CD8-positive, alpha-beta memory T cell (primary cell): ENCODE results near the gene SLC39A11. TPM values are rescaled to one million over a fixed set of nuclear protein-coding genes. Genes with fewer than 3 reads are reported as not detected.

Experiments used
- CTCF ChIA-PET: fragments of 350-600 bp; sonication (Branson Sonifier 250); formaldehyde crosslinking; loops from one replicate; lab custom pipeline; 2021; ENCODE audit warnings: antibody characterized with exemption; lab: Charles Lee
- POLR2A ChIA-PET: fragments of 350-600 bp; sonication (Branson Sonifier 250); formaldehyde crosslinking; loops from one replicate; lab custom pipeline; 2021; ENCODE audit warnings: antibody characterized with exemption; lab: Charles Lee
- DNase-seq, 5 donors: peaks; one replicate each; pipeline versions ENCODE4 v3.0.0 to v3.0.0-alpha.2; 2020 to 2022; ENCODE audit warnings: mixed read lengths in 1 of 5
- H3K27ac ChIP-seq: one replicate; pipeline ENCODE4 v1.7.0; 2013; ENCODE audit warnings: low read depth, mild to moderate bottlenecking, low read length, moderate library complexity
- H3K27me3 ChIP-seq: 2 replicates; pipeline ENCODE4 v1.7.0; 2013; ENCODE audit warnings: low read length, mild to moderate bottlenecking; ENCODE audit not compliant: insufficient read depth, poor library complexity, severe bottlenecking
- H3K36me3 ChIP-seq: 2 replicates; pipeline ENCODE4 v1.7.0; 2013; ENCODE audit warnings: mild to moderate bottlenecking, low read length, moderate library complexity; ENCODE audit not compliant: insufficient read depth
- H3K4me1 ChIP-seq: 2 replicates; pipeline ENCODE4 v1.7.0; 2013; ENCODE audit warnings: mild to moderate bottlenecking, low read length, moderate library complexity; ENCODE audit not compliant: insufficient read depth
- H3K4me3 ChIP-seq: 2 replicates; pipeline ENCODE4 v1.7.0; 2013; ENCODE audit warnings: mild to moderate bottlenecking, low read length
- H3K9me3 ChIP-seq: 2 replicates; pipeline ENCODE4 v1.7.0; 2013; ENCODE audit warnings: mild to moderate bottlenecking, low read length
- H3K27ac Mint-ChIP-seq, 8 donors: one replicate each; pipeline ENCODE4 v1.8.0; 2020 to 2021; ENCODE audit warnings: mixed read lengths in 8 of 8, mild to moderate bottlenecking in 6 of 8, inconsistent platforms in 3 of 8, moderate library complexity in 3 of 8
- H3K27me3 Mint-ChIP-seq, 2 donors: one replicate each; pipeline ENCODE4 v1.8.0; 2020 to 2021; ENCODE audit warnings: mixed read lengths in 2 of 2, mild to moderate bottlenecking in 1 of 2, moderate library complexity in 1 of 2
- H3K36me3 Mint-ChIP-seq, 3 donors: one replicate each; pipeline ENCODE4 v1.8.0; 2020 to 2021; ENCODE audit warnings: mixed read lengths in 3 of 3, inconsistent platforms in 1 of 3, mild to moderate bottlenecking in 1 of 3
- H3K4me1 Mint-ChIP-seq, 3 donors: one replicate each; pipeline ENCODE4 v1.8.0; 2020 to 2021; ENCODE audit warnings: mixed read lengths in 3 of 3, inconsistent platforms in 1 of 3, mild to moderate bottlenecking in 1 of 3
- H3K4me3 Mint-ChIP-seq, 7 donors: one replicate each; pipeline ENCODE4 v1.8.0; 2020 to 2021; ENCODE audit warnings: mixed read lengths in 7 of 7, mild to moderate bottlenecking in 6 of 7, moderate library complexity in 4 of 7, inconsistent platforms in 2 of 7
- H3K9me3 Mint-ChIP-seq, 5 donors: one replicate each; pipeline ENCODE4 v1.8.0; 2020 to 2022; ENCODE audit warnings: mixed read lengths in 5 of 5, mild to moderate bottlenecking in 3 of 5, moderate library complexity in 2 of 5, inconsistent platforms in 1 of 5
- polyA plus RNA-seq: library from polyadenylated mRNA; unstranded; fragments of 300-500 nt; fragmentation: Illumina TruSeq; gene quantifications from one replicate; pipeline ENCODE4 v1.2.3, GENCODE V29; 2021
- total RNA-seq, 2 experiments: library from RNA; stranded (reverse); gene quantifications; one replicate each; pipeline ENCODE4 v1.2.3, GENCODE V29; 2021

Gene SLC39A11
- total and polyA plus RNA-seq, 3 experiments from 2014 or later = 13.1 to 18.5 (median 17.2) TPM

- peaks cover 0 to 3% of the 10 kb centered on the region in 2 donors for H3K27me3 Mint-ChIP-seq
- H3K27me3 ChIP-seq = no peaks in the 10 kb centered on the region
- DNase-seq = no peak
- no peaks in the 10 kb centered on the region for H3K36me3 Mint-ChIP-seq
- POLR2A ChIA-PET = no interaction called here
- no peaks in the 10 kb centered on the region for H3K36me3 ChIP-seq
- H3K27ac ChIP-seq = no peak overlapping the region
- CTCF ChIA-PET = no interaction called here
- no peaks in the 10 kb centered on the region for H3K9me3 ChIP-seq
- no peak overlapping the region for H3K4me3 Mint-ChIP-seq
- H3K27ac Mint-ChIP-seq = no peak overlapping the region
- no peaks in the 10 kb centered on the region for H3K4me1 Mint-ChIP-seq
- H3K9me3 Mint-ChIP-seq = no peaks in the 10 kb centered on the region
- H3K4me1 ChIP-seq = no peaks in the 10 kb centered on the region
- H3K4me3 ChIP-seq = no peak overlapping the region
Measured at GRCh38 chr17:73119631-73120030, 27.1 kb upstream of the SLC39A11 start.

DNA sequence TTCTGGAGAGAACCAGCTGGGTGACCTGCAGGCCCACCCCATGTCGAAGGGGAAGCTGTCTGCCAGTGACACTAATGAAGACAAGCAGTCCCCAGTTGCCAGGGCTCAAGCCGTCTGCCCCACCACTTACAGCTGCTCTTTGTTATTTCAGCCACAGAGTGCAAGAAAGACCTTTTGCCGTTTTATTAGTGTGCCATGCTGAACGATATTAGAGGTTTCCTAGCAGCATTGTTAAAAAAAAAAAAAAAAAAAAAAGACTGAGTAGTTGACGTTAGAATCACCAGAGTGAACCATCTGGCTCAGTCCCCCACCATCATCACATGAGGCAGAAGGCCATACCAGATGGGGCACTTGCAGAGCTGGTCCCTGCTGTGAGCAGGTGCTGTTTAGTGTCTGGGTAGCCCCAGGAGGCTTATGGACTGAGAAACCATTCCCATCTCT lies 26.5 kb upstream of the SLC39A11 start:
- ChIA-PET CTCF (no interaction called here), POLR2A (no interaction called here)
- no peak overlapping the region for H3K27ac Mint-ChIP-seq
- H3K4me3 Mint-ChIP-seq = no peak overlapping the region
- Histone ChIP-seq H3K9me3 (no peaks in the 10 kb centered on the region), H3K36me3 (no peaks in the 10 kb centered on the region), H3K27ac (no peak overlapping the region), H3K27me3 (no peaks in the 10 kb centered on the region), H3K4me3 (no peak overlapping the region), H3K4me1 (no peaks in the 10 kb centered on the region)
- H3K36me3 Mint-ChIP-seq = no peaks in the 10 kb centered on the region
- peaks cover 0 to 3% of the 10 kb centered on the region in 2 donors for H3K27me3 Mint-ChIP-seq
- no peaks in the 10 kb centered on the region for H3K9me3 Mint-ChIP-seq
- H3K4me1 Mint-ChIP-seq = no peaks in the 10 kb centered on the region
- no peak for DNase-seq

GRCh38 chr17:73118139-73118538 lies 25.7 kb upstream of the SLC39A11 start:
- no peaks in the 10 kb centered on the region for H3K36me3 Mint-ChIP-seq
- no peak for DNase-seq
- Histone ChIP-seq H3K9me3 (no peaks in the 10 kb centered on the region), H3K4me3 (no peak overlapping the region), H3K27me3 (no peaks in the 10 kb centered on the region), H3K4me1 (no peaks in the 10 kb centered on the region), H3K36me3 (no peaks in the 10 kb centered on the region), H3K27ac (no peak overlapping the region)
- no peak overlapping the region for H3K27ac Mint-ChIP-seq
- H3K4me3 Mint-ChIP-seq = no peak overlapping the region
- CTCF ChIA-PET = no interaction called here
- POLR2A ChIA-PET = no interaction called here
- H3K9me3 Mint-ChIP-seq = no peaks in the 10 kb centered on the region
- H3K4me1 Mint-ChIP-seq = no peaks in the 10 kb centered on the region
- H3K27me3 Mint-ChIP-seq = peaks cover 1 to 3% of the 10 kb centered on the region in 2 donors

- no peaks in the 10 kb centered on the region for H3K36me3 ChIP-seq
- H3K4me3 ChIP-seq = no peak overlapping the region
- Mint-ChIP-seq H3K4me3 (no peak overlapping the region), H3K27ac (no peak overlapping the region), H3K27me3 (peaks cover 3% of the 10 kb centered on the region in 2 donors), H3K4me1 (no peaks in the 10 kb centered on the region), H3K9me3 (no peaks in the 10 kb centered on the region), H3K36me3 (no peaks in the 10 kb centered on the region)
- ChIA-PET CTCF (no interaction called here), POLR2A (no interaction called here)
- no peaks in the 10 kb centered on the region for H3K27me3 ChIP-seq
- no peaks in the 10 kb centered on the region for H3K4me1 ChIP-seq
- no peak overlapping the region for H3K27ac ChIP-seq
- no peak for DNase-seq
- no peaks in the 10 kb centered on the region for H3K9me3 ChIP-seq
Measured at GRCh38 chr17:73112246-73112645, 19.8 kb upstream of the SLC39A11 start.

DNA sequence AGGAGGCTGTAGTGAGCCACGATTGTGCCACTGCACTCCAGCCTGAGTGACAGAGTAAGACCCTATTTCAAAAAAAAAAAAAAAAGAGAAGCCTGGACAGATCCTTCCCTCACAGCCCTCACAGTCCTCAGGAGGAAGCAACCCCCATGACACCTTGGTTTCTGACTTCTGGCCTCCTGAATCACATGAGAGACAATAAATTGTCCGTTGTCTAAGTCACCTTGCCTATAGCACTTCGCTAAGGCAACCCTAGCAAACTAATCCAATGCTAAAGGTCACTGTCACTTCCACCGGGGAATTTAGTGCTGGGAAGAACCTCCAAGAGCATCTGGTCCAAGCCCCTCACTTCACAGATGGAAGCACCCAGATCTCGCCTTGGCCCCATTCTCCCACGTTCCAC lies 18.9 kb upstream of the SLC39A11 start:
- no peaks in the 10 kb centered on the region for H3K4me1 ChIP-seq
- DNase-seq = no peak
- H3K27me3 Mint-ChIP-seq = peaks cover 3% of the 10 kb centered on the region in 2 donors

DNA sequence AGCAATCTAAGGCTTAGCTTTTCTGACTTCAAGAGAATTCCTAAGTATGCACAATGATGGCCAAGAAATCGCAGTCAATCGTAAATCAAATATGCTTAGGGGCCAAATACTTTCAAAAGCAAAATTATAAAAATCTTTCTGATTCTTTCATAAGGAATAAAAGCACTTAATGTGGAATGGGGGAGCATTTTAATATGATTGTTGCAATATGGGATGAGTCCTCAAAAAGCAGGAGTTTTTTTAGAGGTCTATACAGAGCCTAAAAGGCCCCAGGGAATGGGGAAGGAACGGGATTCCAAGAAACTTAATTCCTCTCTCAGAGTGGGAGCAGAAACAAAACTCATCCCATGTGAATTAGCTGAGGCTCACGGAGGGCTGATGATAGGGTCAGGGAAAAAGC lies 14.7 kb upstream of the SLC39A11 start:
- Histone ChIP-seq H3K4me1 (no peaks in the 10 kb centered on the region), H3K4me3 (no peak overlapping the region), H3K36me3 (no peaks in the 10 kb centered on the region), H3K27ac (no peak overlapping the region), H3K27me3 (no peaks in the 10 kb centered on the region), H3K9me3 (no peaks in the 10 kb centered on the region)
- POLR2A ChIA-PET = no interaction called here
- CTCF ChIA-PET = no interaction called here
- H3K4me1 Mint-ChIP-seq = no peaks in the 10 kb centered on the region
- H3K9me3 Mint-ChIP-seq = no peaks in the 10 kb centered on the region
- no peak for DNase-seq
- H3K36me3 Mint-ChIP-seq = no peaks in the 10 kb centered on the region
- H3K27ac Mint-ChIP-seq = no peak overlapping the region
- H3K27me3 Mint-ChIP-seq = peaks cover 8 to 10% of the 10 kb centered on the region in 2 donors
- H3K4me3 Mint-ChIP-seq = no peak overlapping the region

More for the DNA sequence above, 18.9 kb upstream of the SLC39A11 start:
- no peaks in the 10 kb centered on the region for H3K4me1 Mint-ChIP-seq
- H3K9me3 Mint-ChIP-seq = no peaks in the 10 kb centered on the region
- H3K9me3 ChIP-seq = no peaks in the 10 kb centered on the region
- CTCF ChIA-PET = no interaction called here
- no peaks in the 10 kb centered on the region for H3K27me3 ChIP-seq
- no peak overlapping the region for H3K27ac ChIP-seq
- POLR2A ChIA-PET = no interaction called here
- no peak overlapping the region for H3K4me3 ChIP-seq
- H3K36me3 Mint-ChIP-seq = no peaks in the 10 kb centered on the region
- H3K36me3 ChIP-seq = no peaks in the 10 kb centered on the region
- H3K4me3 Mint-ChIP-seq = no peak overlapping the region
- H3K27ac Mint-ChIP-seq = no peak overlapping the region

DNA sequence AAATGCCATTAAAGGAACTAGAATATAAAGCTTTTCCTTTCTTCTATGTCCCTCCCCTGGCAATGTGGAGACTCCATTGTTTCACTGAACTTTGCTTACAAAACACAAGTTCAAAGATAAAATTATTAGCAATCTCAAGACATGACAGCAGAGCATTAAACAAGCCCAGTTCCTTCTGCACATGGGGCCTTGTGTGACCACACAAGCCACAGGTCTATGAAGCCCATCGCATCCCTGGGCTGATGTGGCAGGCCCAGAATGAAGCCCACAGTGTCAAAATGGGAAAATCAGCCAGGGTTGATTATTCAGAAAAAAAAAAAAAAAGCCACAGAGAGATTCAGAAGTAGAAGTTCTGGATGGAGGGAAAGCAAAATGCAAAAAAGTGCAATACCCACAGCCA lies 12.9 kb upstream of the SLC39A11 start:
- H3K27me3 ChIP-seq = no peaks in the 10 kb centered on the region
- no peaks in the 10 kb centered on the region for H3K4me1 Mint-ChIP-seq
- ChIA-PET CTCF (no interaction called here), POLR2A (no interaction called here)
- DNase-seq = no peak
- H3K4me3 Mint-ChIP-seq = no peak overlapping the region
- no peaks in the 10 kb centered on the region for H3K9me3 ChIP-seq
- H3K36me3 Mint-ChIP-seq = no peaks in the 10 kb centered on the region
- H3K36me3 ChIP-seq = no peaks in the 10 kb centered on the region
- no peak overlapping the region for H3K4me3 ChIP-seq
- H3K27ac ChIP-seq = no peak overlapping the region
- no peaks in the 10 kb centered on the region for H3K4me1 ChIP-seq
- no peak overlapping the region for H3K27ac Mint-ChIP-seq
- H3K9me3 Mint-ChIP-seq = no peaks in the 10 kb centered on the region
- peaks cover 9 to 12% of the 10 kb centered on the region in 2 donors for H3K27me3 Mint-ChIP-seq

DNA sequence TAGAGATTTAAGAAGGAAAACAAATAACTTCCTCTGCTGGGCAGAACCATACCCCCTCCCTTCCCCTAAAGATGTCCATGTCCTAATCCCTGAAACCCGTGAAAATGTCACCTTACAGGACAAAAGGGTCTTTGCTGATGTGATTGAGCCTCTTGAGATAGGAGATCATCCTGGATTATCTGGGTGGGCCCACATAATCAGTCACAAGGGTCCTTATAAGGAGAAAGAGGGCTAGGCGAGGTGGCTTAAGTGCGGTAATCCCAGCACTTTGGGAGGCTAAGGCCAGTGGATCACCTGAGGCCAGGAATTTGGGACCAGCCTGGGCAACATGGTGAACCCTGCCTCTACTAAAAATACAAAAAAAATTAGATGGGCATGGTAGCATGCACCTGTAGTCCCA lies 12.0 kb upstream of the SLC39A11 start:
- POLR2A ChIA-PET = no interaction called here
- H3K36me3 Mint-ChIP-seq = no peaks in the 10 kb centered on the region

More for the DNA sequence above, 12.0 kb upstream of the SLC39A11 start:
- Mint-ChIP-seq H3K4me1 (no peaks in the 10 kb centered on the region), H3K27me3 (peaks cover 15 to 20% of the 10 kb centered on the region in 2 donors), H3K27ac (no peak overlapping the region), H3K4me3 (no peak overlapping the region), H3K9me3 (no peaks in the 10 kb centered on the region)
- Histone ChIP-seq H3K4me3 (no peak overlapping the region), H3K9me3 (no peaks in the 10 kb centered on the region), H3K36me3 (no peaks in the 10 kb centered on the region), H3K27me3 (no peaks in the 10 kb centered on the region), H3K4me1 (no peaks in the 10 kb centered on the region), H3K27ac (no peak overlapping the region)
- DNase-seq = no peak
- CTCF ChIA-PET = no interaction called here
